ENCODE measurements around the gene NUDT4.

GRCh38 chr12:93451423-93452158, 73.9 kb downstream of the NUDT4 start:
- TF ChIP-seq CTCF (IDR thresholded peaks at IDR 0.05; ENCODE audit: low read length) (no peak), EZH2 (optimal IDR thresholded peaks at IDR 0.05; ENCODE audit: low read depth, low read length) (no peak), EZH2phosphoT487 (IDR thresholded peaks at IDR 0.05; ENCODE audit: low read length) (no peak)

Measured in MM.1S (cell line).